ENCODE data around the gene ASIC3.
"Not testable (repeated sequence)": the region's sequence is repeated elsewhere in the genome, so short reads cannot be mapped to it uniquely, and the experiment has no call there.

Gene ASIC3

DNA sequence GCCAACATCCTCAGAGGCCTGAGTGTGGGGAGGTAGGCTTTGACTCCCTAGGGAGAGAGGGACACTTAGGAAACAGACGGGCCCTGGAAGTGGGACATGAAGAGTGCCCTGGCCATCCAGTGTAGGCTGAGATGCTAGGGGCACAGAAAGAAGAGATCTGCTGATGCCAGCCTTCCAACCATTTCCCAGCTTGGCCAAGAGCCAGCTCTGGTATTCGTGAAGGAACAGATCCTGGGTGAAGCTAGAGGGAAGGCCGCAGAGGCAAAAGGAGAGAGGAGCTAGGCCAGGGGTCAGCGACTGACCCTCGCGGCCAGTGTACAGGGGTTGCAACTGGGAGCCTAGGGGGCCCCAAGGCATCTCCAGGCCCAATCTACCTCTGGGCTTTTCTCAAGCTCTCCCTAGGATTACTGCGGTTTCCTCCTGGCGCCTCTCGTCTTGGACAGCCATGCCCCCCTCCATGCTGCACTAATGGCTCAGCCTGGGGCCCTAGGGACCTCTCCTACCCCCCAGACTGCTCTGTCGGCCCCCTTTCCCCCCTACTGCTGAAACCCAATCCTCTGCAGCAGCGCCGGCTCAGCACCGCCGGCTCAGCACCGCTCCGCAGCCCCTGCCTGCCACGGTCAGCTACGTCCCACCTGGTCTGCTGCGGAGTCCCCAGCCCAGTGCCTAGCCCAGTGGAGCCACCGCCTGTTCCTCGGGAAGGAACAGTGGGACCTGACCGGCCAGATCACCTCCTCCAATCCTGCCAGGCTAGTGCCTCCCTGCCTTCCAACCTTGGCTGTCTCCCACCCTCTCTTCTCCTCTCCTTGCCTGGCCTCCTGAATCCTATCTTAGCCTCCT lies at the start of gene ASIC3:
ASIC3 (plus strand) TSS at position 556 of the 840 bp plus-strand sequence. CDS start 355 bp downstream, outside the sequence.
- DNase-seq (ENCODE audit: low spot score), result no peak

DNA sequence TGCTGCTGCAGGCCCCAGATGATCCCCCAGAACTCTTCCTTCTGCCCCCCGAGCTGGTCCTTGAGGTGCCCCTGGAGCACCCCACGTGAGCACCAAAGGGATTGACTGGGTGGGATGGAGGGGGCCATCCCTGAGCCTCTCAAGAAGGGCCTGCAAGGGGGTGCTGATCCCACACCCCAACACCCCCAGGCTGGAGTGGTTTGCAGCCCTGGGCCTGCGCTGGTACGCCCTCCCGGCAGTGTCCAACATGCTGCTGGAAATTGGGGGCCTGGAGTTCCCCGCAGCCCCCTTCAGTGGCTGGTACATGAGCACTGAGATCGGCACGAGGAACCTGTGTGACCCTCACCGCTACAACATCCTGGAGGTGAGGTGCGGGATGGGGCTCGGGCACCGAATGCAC lies 49.3 kb upstream of the ASIC3 start:
- no peak for DNase-seq (ENCODE audit: low spot score)

DNA sequence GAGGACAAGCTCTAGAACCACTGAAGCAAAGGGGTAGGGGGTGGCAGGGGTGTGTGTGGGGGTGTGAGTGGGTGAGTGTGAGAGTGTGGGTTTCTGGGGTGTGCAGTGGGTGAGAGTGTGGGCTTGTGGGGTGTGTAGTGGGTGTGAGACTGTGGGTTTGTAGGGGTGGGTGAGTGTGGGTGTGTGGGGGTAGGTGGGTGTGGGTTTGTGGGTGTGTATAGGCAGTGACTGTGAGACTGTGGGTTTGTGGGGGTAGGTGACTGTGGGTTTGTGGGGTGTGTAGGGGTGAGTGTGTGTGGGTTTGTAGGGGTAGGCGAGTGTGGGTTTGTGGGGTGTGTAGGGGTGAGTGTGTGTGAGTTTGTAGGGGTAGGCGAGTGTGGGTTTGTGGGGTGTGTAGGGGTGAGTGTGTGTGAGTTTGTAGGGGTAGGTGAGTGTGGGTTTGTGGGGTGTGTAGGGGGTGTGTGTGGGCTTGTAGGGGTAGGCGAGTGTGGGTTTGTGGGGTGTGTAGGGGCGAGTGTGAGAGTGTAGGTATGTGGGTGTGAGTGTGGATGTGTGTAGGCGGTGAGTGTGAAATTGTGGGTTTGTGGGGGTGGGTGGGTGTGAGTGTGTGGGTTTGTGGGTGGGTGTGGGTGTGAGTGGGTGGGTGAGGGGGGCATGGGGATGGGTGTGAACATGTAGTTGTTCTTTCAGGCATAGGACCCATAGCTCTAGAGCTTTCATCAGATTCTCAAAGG lies 48.7 kb upstream of the ASIC3 start:
- DNase-seq (ENCODE audit: low spot score), result no peak

DNA sequence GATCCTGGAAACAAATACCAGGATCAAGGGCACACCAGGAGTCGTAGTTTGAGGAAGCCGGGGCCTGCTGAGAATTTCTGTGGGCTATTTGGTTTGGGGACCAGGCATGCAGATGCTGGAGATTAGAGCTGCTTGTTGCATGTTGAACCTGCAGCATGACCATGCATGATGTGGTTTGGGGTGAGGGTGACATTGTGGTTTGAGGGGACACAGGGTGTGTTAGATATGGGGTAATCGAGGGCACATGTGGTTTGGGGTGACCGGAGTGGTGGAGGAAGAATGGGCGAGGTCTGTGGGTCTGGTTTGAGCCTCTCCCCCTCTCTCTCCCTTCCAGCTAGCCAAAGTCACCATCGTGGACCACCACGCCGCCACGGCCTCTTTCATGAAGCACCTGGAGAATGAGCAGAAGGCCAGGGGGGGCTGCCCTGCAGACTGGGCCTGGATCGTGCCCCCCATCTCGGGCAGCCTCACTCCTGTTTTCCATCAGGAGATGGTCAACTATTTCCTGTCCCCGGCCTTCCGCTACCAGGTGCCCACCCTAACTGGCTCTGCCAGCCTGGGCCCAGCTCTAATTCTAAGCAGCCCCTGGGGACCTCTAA lies 47.3 kb upstream of the ASIC3 start:
- no peak for DNase-seq (ENCODE audit: low spot score)

DNA sequence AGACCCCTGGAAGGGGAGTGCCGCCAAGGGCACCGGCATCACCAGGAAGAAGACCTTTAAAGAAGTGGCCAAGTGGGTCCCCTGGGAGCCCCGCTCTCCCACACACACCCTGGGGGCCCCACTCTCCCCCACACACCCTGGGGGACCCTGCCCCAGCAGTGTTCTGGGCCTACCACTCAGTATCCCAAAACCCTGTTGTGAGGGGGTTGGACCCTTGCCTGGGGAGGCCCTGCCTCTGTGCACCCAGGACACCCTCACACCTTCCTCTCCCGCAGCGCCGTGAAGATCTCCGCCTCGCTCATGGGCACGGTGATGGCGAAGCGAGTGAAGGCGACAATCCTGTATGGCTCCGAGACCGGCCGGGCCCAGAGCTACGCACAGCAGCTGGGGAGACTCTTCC lies 46.8 kb upstream of the ASIC3 start:
- DNase-seq (ENCODE audit: low spot score), result no peak

DNA sequence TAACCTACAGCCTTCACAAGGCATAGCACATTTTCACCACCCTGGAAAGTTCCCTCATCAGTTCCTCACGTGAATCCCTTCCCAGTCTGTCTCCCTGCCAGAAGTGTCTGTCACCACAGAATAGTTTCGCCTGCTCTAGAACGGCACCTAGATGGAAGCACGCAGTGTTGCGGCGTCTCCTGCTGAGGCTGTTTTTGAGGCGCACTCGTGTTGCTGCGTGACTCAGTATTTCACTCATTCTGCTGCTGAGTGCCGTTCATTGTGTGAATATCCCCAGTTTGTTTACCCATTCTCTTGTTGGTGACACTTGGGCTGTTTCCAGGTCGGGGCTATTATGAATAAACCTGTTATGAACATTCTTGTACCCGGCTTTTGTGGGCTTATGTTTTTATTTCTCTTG lies 44.8 kb upstream of the ASIC3 start:
- DNase-seq (ENCODE audit: low spot score), result no peak

DNA sequence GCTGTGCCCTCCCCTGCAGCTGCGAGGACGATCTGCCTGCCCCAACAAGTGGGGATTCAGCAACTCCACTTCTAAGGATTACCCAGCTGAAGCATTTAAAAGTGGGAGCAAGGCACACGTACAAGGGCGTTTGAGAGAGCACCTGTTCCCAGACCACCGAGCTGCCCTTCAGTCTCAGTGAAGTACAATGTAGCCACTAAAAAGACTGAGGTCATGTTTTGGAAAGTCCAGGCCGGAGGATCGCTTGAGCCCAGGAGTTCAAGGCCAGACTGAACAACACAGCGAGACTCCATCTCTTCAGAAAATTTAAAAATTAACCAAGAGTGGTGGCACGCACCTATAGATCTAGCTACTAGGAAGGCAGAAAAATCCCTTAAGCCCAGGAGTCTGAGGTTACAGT lies 42.8 kb upstream of the ASIC3 start:
- no peak for DNase-seq (ENCODE audit: low spot score)

DNA sequence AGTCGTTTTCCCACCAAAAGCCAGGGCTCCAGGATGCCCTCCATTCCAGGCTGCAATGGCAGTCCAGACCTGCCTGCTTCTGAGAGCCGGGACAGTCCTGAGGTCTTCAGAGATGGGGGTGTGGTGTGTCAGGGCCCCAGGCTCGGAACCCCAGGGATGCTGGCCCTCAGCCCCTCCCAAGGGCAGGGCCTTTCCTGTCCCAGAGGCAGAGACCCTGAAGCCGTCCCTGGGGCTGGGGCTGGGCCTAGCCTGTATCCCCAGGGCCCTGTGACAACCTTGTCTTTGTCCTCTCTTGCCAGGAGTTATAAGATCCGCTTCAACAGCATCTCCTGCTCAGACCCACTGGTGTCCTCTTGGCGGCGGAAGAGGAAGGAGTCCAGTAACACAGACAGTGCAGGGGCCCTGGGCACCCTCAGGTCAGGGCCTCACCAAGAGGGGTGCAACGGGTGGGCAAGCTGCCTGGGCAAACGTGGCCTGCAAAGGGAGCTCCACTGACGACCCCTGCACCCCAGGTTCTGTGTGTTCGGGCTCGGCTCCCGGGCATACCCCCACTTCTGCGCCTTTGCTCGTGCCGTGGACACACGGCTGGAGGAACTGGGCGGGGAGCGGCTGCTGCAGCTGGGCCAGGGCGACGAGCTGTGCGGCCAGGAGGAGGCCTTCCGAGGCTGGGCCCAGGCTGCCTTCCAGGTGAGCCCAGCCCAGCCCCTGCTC lies 41.6 kb upstream of the ASIC3 start:
- DNase-seq (ENCODE audit: low spot score), result no peak

DNA sequence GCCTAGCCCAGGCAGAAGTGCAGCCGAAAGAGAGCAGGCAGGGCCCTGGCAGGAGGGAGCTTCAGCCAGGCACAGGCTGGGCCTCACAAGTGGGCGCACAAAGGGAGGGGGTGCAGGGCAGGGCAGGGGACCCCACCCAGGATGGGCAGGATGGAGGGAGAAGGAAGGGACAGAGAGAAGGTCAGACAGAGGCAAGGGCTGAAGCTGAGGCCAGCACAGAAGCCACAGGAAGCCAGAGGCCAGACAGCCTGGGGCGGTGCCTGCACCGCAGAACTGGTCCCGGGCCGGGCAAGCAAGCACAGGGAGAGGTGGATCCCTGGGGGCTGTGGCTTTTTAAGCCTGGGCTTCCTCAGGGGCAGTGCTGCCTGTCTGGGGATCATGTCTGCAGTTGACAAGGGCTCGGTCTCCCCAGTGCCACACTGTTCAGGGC lies 40.8 kb upstream of the ASIC3 start:
- no peak for DNase-seq (ENCODE audit: low spot score)

DNA sequence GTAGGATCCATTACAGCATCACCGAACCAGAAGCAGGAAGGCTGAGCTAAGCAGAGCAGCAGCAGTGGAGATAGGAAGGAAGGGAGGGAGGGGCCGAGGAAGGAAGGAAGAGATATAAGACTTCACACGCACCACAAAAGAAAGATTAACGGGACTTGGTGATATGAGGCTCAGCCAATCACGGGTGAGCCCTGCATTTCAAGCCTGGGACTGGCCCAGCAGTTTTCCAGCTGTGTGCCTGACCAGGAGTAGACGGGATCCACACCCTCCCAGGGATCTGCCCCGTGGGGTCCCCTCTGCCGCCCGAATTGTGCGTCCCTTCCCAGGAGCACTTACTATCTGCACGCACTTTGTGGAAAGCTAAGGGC lies 40.2 kb upstream of the ASIC3 start:
- no peak for DNase-seq (ENCODE audit: low spot score)

DNA sequence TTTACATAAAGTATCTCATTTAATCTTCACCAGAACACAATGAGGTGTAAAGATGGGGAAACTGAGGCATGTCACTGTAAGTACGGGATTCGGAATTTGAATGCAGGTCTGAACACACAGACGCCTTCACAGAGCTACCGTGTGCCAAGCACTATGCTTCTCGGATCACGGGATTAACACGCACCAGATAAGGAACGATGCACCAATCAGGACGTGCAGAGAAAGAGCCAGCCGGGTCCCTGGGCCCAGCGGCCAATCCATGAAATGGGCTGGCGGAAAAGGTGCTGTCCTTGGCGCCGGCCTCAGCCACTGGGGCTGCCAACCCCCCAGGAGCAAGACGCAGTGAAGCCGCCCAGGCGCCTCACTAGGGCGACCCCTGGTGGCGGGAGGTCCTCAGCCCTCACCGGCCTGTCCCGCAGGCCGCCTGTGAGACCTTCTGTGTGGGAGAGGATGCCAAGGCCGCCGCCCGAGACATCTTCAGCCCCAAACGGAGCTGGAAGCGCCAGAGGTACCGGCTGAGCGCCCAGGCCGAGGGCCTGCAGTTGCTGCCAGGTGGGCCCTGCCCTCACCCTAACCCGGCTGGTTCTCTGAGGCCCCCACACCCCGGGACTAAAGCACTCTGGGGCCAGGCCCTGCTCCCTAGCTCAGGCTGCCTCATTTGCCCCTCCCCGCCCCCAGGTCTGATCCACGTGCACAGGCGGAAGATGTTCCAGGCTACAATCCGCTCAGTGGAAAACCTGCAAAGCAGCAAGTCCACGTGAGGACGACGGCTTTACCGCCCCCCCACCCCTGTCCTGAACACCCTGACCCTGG lies 39.6 kb upstream of the ASIC3 start:
- DNase-seq (ENCODE audit: low spot score), result peak; percentile 46

DNA sequence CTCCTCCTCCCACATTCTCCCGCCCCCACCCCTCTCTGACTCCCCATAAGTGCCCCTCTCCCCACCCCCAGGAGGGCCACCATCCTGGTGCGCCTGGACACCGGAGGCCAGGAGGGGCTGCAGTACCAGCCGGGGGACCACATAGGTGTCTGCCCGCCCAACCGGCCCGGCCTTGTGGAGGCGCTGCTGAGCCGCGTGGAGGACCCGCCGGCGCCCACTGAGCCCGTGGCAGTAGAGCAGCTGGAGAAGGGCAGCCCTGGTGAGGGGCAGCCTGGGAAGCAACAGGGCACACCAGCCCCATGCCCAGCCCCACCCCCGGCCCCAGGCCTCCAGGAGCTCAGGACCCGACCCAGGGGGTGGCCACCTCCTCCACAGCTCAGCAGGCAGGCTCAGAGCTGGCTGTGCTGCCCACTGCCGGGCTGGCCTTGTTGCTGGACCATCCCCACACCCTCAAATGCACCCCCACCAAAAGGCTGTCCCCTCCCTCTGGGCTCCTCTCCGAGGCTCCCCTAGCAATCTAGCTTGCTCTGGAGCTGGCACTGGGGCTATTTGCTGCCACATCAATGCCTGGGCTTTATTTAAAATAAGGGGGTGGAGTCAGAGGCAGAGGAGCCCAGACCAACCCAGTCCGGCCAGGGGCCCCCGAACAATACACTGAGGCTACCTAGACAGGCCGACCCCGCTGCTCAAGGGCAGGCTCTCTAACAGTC lies 38.8 kb upstream of the ASIC3 start:
- peak; percentile 57 for DNase-seq (ENCODE audit: low spot score)

DNA sequence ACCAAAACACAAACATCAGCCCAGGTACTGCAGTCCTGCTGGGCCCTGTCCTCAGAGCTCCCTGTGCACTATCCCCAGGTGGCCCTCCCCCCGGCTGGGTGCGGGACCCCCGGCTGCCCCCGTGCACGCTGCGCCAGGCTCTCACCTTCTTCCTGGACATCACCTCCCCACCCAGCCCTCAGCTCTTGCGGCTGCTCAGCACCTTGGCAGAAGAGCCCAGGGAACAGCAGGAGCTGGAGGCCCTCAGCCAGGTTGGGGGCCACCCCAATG lies 38.4 kb upstream of the ASIC3 start:
- no peak for DNase-seq (ENCODE audit: low spot score)

DNA sequence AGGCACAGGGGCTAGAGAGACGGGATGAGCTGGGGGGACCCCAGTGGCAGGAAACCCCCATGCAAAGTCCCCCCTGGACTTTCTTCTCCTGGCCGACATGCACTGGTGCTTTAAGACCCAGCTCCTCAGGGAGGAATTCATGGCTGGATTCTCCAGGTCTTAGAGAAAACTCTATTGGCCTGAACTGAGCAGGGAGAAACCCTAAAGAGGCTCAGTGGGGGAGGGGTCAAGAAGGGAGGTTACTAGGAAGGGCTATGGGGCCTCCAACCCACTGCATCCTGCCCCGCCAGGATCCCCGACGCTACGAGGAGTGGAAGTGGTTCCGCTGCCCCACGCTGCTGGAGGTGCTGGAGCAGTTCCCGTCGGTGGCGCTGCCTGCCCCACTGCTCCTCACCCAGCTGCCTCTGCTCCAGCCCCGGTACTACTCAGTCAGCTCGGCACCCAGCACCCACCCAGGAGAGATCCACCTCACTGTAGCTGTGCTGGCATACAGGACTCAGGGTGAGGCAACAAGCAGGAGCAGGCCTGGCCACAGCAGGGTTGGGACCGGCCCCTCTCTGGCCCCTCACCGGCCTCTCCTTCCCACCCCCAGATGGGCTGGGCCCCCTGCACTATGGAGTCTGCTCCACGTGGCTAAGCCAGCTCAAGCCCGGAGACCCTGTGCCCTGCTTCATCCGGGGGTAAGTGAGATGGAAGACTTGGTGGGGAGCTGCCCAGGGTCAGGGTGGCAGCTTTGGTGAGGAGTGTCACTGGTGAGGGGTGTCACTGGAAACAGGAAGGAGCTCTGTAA lies 37.8 kb upstream of the ASIC3 start:
- peak; percentile 80 for DNase-seq (ENCODE audit: low spot score)

DNA sequence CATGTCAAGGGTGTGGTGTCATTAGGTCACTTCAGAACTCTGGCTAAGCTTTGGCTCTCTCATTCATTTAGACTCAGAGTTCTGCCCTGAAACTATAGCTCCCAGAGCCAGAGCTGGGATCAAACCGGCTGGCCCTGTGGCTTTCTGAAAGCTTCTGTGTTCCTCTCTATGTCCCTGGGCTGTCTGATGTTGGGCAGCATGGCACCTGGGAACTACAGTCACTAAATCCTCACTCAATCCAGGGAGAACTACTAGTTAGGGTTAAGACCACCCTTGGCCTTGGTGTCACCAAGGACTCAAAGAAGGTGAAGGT lies 37.3 kb upstream of the ASIC3 start:
- no peak for DNase-seq (ENCODE audit: low spot score)

DNA sequence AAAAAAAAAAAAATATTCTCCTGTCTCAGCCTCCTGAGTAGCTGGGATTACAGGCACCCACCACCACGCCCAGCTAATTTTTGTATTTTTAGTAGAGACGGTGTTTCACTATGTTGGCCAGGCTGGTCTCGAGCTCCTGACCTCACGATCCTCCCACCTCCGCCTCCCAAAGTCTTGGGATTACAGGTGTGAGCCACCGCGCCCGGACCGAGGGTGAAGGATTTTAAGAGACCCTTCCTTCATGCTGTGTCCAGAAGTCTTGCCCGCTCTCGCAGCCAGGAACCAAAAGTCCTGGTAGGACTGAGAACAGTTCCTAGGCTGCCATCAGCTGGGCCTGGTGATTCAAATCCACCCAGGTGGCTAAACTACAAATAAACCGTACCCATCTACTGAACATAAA lies 36.7 kb upstream of the ASIC3 start:
- not testable (repeated sequence) for DNase-seq (ENCODE audit: low spot score)

DNA sequence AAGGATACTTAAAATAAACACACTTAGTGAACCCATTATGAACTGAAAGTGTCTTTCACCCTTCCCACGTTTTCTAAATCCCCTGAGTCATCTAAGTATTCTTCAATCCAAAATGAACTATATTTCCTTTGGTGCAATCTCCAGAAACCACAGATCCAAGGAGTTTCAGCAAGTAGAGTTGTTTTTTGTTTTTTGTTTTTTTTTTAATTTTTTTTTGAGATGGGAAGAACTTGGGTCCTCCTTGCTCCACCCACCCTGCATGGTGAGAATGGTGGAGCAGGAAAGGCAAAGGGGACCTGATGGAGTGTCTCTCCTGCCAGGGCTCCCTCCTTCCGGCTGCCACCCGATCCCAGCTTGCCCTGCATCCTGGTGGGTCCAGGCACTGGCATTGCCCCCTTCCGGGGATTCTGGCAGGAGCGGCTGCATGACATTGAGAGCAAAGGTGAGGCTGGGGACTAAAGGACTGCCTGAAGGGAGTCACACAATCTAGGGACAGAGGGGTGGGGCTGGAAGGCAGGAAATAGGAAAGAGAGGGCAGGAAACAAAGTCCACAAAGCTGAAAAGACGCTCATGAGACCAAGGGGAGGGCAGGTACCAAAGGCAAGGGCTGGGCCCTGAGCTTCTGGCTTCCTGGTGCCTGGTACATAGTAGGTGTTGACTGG lies 36.2 kb upstream of the ASIC3 start:
- no peak for DNase-seq (ENCODE audit: low spot score)

DNA sequence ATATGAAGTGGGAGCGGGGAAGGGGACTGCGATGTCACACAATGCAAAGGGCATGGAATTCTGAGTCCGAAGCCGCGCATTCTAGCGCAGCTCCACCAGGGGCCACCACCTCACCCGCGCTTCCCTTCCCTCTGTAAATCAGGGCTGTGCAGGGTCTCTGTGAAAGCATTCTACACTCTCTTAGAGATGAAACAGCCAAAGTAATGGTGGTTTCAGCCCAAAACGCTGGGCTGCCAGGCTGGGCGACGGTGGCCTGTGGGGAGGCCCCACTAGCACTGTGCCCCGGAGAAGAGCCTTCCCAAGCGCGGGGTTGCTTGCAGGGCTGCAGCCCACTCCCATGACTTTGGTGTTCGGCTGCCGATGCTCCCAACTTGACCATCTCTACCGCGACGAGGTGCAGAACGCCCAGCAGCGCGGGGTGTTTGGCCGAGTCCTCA lies 35.4 kb upstream of the ASIC3 start:
- DNase-seq (ENCODE audit: low spot score), result peak; percentile 59

DNA sequence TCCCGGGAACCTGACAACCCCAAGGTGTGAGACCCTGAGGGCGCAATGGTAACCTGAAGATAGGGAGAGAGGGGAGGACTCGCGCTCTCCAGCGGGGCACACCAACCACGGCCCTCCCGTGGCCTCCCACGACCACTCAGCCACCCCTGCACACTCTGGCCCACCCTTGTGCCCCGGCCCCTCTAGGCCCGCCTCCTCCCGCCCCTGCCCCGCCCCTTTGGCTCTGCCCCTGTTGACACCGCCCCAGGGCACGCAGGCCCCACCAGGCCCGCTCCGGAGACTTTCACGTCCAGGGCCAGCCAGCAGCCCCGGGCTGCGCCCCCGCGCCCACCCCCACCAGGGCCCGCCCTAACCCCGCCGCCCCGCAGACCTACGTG lies 35.0 kb upstream of the ASIC3 start:
- no peak for DNase-seq (ENCODE audit: low spot score)
